GM12892 (cell line): ENCODE data around the gene ENGASE.

ENCODE experiments used
- DNase-seq: peaks from one replicate; pipeline ENCODE4 v3.0.0; 2011; ENCODE audit not compliant: insufficient read length
- FAIRE-seq: peaks from 2 replicates; lab custom pipeline; 2011; peaks lifted over from hg19 to GRCh38; lab: Jason Lieb, UNC
- POLR2A ChIP-seq: IDR thresholded peaks from 2 replicates; pipeline ENCODE4 v1.6.1; 2011; ENCODE audit warnings: low read depth, low read length, control low read depth
- POLR2AphosphoS5 ChIP-seq: IDR thresholded peaks from 2 replicates; pipeline ENCODE4 v1.6.1; 2011; ENCODE audit warnings: low read depth, low read length, control low read depth
- TAF1 ChIP-seq: IDR thresholded peaks from 2 replicates; pipeline ENCODE4 v1.6.1; 2011; ENCODE audit warnings: low read depth, mild to moderate bottlenecking, control low read depth, low read length, borderline replicate concordance

The ENGASE gene

GRCh38 chr17:79091226-79091670 lies 16.6 kb downstream of the ENGASE start:
- DNase-seq (no peak), FAIRE-seq (no peak)
- no peak for TF ChIP-seq POLR2A
- no peak for TF ChIP-seq POLR2AphosphoS5
- TF ChIP-seq TAF1, result no peak

- DNase-seq, result no peak
- FAIRE-seq, result no peak
Measured at GRCh38 chr17:79092567-79092966, 17.9 kb downstream of the ENGASE start.

GRCh38 chr17:79093270-79093669 lies 18.6 kb downstream of the ENGASE start:
- TF ChIP-seq POLR2A (no peak), POLR2AphosphoS5 (no peak), TAF1 (no peak)
- FAIRE-seq, result no peak
- DNase-seq, result no peak

More at GRCh38 chr17:79092567-79092966, 17.9 kb downstream of the ENGASE start:
- TF ChIP-seq POLR2A, result no peak

- no peak for FAIRE-seq
- no peak for DNase-seq
- TF ChIP-seq POLR2A (no peak), TAF1 (no peak), POLR2AphosphoS5 (no peak)
Measured at GRCh38 chr17:79094261-79094660, 19.6 kb downstream of the ENGASE start.

- FAIRE-seq (no peak), DNase-seq (no peak)
- TF ChIP-seq POLR2AphosphoS5, result no peak
- TF ChIP-seq TAF1, result no peak
- TF ChIP-seq POLR2A, result no peak
Measured at GRCh38 chr17:79095345-79096055, 20.9 kb downstream of the ENGASE start.

GRCh38 chr17:79096477-79096876 lies 21.9 kb downstream of the ENGASE start:
- TF ChIP-seq POLR2AphosphoS5 (no peak), TAF1 (no peak), POLR2A (no peak)
- FAIRE-seq (no peak), DNase-seq (no peak)

GRCh38 chr17:79097226-79098055 lies 22.8 kb downstream of the ENGASE start:
- TF ChIP-seq TAF1, result no peak
- TF ChIP-seq POLR2AphosphoS5, result no peak
- TF ChIP-seq POLR2A, result no peak
- FAIRE-seq (no peak), DNase-seq (no peak)

- DNase-seq, result no peak
- TF ChIP-seq TAF1 (no peak), POLR2AphosphoS5 (no peak), POLR2A (no peak)
- FAIRE-seq, result no peak
Measured at GRCh38 chr17:79098282-79098867, 23.8 kb downstream of the ENGASE start.

- no peak for DNase-seq
- no peak for FAIRE-seq
- TF ChIP-seq POLR2A (no peak), TAF1 (no peak), POLR2AphosphoS5 (no peak)
Measured at GRCh38 chr17:79100405-79100804, 25.8 kb downstream of the ENGASE start.

GRCh38 chr17:79101111-79101673 lies 26.6 kb downstream of the ENGASE start:
- no peak for DNase-seq
- FAIRE-seq, result no peak

GRCh38 chr17:79102214-79102613 lies 27.6 kb downstream of the ENGASE start:
- no peak for DNase-seq
- no peak for FAIRE-seq
- TF ChIP-seq TAF1, result no peak
- TF ChIP-seq POLR2AphosphoS5, result no peak
- no peak for TF ChIP-seq POLR2A

More at GRCh38 chr17:79101111-79101673, 26.6 kb downstream of the ENGASE start:
- TF ChIP-seq TAF1 (no peak), POLR2A (no peak), POLR2AphosphoS5 (no peak)
